ENCODE data around the gene PRR35.

Gene PRR35

DNA sequence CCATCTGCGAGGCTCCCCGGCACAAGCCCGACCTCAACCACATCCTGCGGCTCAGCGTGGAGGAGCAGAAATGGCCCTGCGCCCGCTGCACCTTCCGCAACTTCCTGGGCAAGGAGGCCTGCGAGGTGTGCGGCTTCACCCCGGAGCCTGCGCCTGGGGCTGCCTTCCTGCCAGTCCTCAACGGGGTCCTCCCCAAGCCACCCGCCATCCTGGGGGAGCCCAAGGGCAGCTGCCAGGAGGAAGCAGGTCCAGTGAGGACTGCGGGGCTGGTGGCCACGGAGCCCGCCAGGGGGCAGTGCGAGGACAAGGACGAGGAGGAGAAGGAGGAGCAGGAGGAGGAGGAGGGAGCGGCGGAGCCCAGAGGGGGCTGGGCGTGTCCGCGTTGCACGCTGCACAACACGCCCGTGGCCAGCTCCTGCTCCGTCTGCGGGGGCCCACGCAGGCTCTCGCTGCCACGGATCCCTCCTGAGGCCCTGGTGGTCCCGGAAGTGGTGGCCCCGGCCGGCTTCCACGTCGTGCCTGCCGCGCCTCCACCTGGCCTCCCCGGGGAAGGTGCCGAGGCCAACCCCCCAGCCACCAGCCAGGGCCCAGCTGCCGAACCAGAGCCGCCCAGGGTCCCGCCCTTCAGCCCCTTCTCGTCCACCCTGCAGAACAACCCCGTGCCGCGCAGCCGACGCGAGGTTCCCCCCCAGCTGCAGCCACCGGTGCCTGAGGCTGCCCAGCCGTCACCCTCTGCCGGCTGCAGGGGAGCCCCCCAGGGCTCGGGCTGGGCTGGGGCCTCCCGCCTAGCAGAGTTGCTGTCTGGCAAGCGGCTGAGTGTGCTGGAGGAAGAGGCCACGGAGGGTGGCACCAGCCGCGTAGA, 13.1 kb upstream of the PRR35 start:
- peak; percentile 52 for ATAC-seq (replicated peaks; ENCODE audit: extremely low read depth, poor library complexity, severe bottlenecking)
- no peaks in the 10 kb centered on the region for H3K4me1 Mint-ChIP-seq
- H3K36me3 Mint-ChIP-seq (ENCODE audit: insufficient read depth): peaks cover 10% of the 10 kb centered on the region
- no peak overlapping the region for H3K27ac Mint-ChIP-seq (ENCODE audit: low read depth)
- peak overlapping the region; percentile 11 for H3K4me3 Mint-ChIP-seq
- no peaks in the 10 kb centered on the region for H3K9me3 Mint-ChIP-seq
- no peaks in the 10 kb centered on the region for H3K27me3 Mint-ChIP-seq
- DNase-seq (ENCODE audit: low spot score in 2 of 2): no peak

DNA sequence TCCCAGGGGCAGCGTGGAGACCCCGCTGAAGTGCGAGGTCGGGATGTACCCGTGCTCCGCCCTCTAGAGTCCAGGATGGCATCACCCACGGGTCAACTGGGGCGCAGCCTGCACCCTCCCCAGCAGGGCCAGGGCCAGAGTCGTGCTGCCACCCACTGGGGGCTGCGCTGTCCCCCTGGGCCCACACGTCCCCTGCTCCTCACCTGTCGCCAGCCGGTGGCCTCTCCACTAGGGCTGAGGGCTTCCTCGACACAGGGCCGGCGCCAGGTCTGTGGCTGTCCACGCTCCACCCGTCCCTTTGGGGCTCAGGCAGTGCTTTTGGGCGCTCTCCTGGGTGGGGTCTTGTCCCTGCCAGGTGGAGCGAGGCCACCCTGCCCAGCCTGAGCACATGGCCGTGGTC, 11.6 kb upstream of the PRR35 start:
- H3K27me3 Mint-ChIP-seq: no peaks in the 10 kb centered on the region
- ATAC-seq (replicated peaks; ENCODE audit: extremely low read depth, poor library complexity, severe bottlenecking): no peak
- no peak for DNase-seq (ENCODE audit: low spot score in 2 of 2)
- H3K9me3 Mint-ChIP-seq: no peaks in the 10 kb centered on the region
- peaks cover 11% of the 10 kb centered on the region for H3K36me3 Mint-ChIP-seq (ENCODE audit: insufficient read depth)
- no peaks in the 10 kb centered on the region for H3K4me1 Mint-ChIP-seq
- no peak overlapping the region for H3K27ac Mint-ChIP-seq (ENCODE audit: low read depth)
- no peak overlapping the region for H3K4me3 Mint-ChIP-seq

DNA sequence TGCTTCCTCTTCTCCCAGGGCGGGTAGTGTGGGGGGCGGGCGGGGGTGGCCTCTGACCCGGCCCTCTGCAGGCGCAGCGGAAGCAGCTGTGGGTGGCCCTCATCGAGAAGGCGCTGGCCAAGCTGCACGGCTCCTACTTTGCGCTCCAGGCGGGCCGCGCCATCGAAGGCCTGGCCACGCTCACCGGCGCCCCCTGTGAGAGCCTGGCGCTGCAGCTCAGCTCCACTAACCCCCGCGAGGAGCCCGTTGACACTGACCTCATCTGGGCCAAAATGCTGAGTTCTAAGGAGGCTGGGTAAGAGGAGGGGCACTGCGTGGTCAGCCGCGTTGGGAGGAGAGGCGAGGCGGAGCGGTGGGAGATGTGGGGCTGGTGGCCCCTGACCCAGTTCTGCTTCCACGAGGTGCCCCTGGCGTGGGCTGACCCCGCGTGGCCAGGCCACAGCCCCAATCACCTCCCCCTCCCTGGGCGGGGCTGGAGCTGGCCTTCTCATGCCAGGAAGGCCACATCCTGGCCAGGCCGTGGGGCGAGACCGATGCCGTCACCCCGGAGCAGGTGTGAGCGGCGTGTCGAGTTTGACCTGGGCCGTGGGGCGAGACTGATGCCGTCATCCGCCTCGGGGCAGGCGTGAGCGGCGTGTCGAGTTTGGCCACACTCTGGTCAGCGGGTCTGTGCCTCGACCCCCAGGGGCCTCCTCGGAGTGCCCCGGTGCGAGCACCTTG, 10.5 kb upstream of the PRR35 start:
- H3K27me3 Mint-ChIP-seq: no peaks in the 10 kb centered on the region
- no peak overlapping the region for H3K27ac Mint-ChIP-seq (ENCODE audit: low read depth)
- H3K4me1 Mint-ChIP-seq: no peaks in the 10 kb centered on the region
- DNase-seq (ENCODE audit: low spot score in 2 of 2) (no peak), ATAC-seq (replicated peaks; ENCODE audit: extremely low read depth, poor library complexity, severe bottlenecking) (no peak)
- H3K36me3 Mint-ChIP-seq (ENCODE audit: insufficient read depth): peaks cover 11% of the 10 kb centered on the region
- no peak overlapping the region for H3K4me3 Mint-ChIP-seq
- H3K9me3 Mint-ChIP-seq: no peaks in the 10 kb centered on the region

DNA sequence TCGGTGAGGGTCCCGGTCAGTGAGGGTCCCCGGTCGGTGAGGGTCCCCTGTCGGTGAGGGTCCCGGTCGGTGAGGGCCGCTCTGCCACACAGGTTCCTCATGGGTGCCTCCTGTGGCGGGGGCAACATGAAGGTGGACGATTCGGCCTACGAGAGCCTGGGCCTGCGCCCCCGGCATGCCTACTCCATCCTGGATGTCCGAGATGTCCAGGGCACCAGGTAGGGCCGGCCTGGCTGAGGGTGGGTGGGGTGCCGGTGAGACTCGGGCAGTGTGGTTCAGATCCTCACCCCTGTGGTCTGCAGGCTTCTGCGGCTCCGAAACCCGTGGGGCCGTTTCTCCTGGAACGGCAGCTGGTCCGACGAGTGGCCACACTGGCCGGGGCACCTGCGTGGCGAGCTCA, 9.0 kb upstream of the PRR35 start:
- no peak overlapping the region for H3K27ac Mint-ChIP-seq (ENCODE audit: low read depth)
- H3K9me3 Mint-ChIP-seq: no peaks in the 10 kb centered on the region
- H3K4me1 Mint-ChIP-seq: no peaks in the 10 kb centered on the region
- no peaks in the 10 kb centered on the region for H3K27me3 Mint-ChIP-seq
- no peak overlapping the region for H3K4me3 Mint-ChIP-seq
- DNase-seq (ENCODE audit: low spot score in 2 of 2) (no peak), ATAC-seq (replicated peaks; ENCODE audit: extremely low read depth, poor library complexity, severe bottlenecking) (no peak)
- peaks cover 10% of the 10 kb centered on the region for H3K36me3 Mint-ChIP-seq (ENCODE audit: insufficient read depth)

DNA sequence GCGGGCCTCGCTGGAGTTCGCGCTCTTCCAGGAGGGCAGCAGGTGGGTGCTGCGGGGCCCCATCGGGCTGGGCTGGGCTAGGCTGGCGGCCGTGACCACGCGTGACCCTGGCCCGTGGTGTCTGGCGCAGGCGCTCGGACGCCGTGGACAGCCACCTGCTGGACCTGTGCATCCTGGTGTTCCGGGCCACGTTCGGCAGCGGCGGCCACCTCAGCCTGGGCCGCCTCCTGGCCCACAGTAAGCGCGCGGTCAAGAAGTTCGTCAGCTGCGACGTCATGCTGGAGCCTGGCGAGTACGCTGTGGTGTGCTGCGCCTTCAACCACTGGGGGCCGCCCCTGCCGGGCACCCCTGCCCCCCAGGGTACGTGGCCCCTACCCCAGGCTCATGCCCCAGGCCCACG, 8.0 kb upstream of the PRR35 start:
- Mint-ChIP-seq H3K27ac (ENCODE audit: low read depth) (no peak overlapping the region), H3K9me3 (no peaks in the 10 kb centered on the region), H3K4me3 (no peak overlapping the region), H3K4me1 (no peaks in the 10 kb centered on the region), H3K36me3 (ENCODE audit: insufficient read depth) (peaks cover 10% of the 10 kb centered on the region), H3K27me3 (no peaks in the 10 kb centered on the region)
- no peak for ATAC-seq (replicated peaks; ENCODE audit: extremely low read depth, poor library complexity, severe bottlenecking)
- no peak for DNase-seq (ENCODE audit: low spot score in 2 of 2)

DNA sequence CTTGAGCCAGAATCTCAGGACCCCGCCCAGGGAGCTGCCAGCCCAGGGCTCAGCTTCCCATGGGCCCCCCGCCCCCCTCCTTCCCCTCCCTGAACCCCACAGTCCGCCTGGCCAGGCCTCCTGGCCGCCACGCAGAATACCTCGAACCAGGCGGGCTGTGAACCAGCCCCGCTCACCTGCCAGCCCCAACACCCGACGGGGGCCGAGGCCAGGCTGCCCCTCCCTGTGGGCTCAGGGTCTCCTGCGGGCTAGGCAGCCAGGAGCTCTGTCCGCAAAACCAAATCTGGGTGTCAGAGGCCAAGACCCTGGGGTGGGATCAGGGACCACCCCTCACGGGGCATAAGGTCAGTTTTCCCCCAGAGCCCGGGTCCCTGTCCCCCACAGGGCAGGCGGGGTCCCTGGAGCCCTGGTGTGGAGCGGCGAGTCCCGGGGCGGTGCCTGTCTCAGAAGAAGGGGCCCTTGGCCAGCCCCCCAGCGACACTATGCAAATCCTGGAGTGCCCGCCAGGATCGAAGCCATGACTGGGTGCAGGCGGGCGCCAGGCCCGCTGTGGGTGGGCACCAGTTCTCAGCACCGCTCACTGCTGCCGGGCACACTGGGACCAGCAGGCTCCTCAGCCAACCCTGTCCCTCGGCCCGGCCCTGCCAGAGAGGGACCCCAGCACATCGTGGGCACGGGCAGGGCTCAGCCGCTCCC, 6.4 kb upstream of the PRR35 start:
- H3K4me1 Mint-ChIP-seq: no peaks in the 10 kb centered on the region
- DNase-seq (ENCODE audit: low spot score in 2 of 2) (no peak), ATAC-seq (replicated peaks; ENCODE audit: extremely low read depth, poor library complexity, severe bottlenecking) (no peak)
- peaks cover 9% of the 10 kb centered on the region for H3K27me3 Mint-ChIP-seq
- no peak overlapping the region for H3K27ac Mint-ChIP-seq (ENCODE audit: low read depth)
- no peak overlapping the region for H3K4me3 Mint-ChIP-seq
- H3K9me3 Mint-ChIP-seq: no peaks in the 10 kb centered on the region
- peaks cover 12% of the 10 kb centered on the region for H3K36me3 Mint-ChIP-seq (ENCODE audit: insufficient read depth)

DNA sequence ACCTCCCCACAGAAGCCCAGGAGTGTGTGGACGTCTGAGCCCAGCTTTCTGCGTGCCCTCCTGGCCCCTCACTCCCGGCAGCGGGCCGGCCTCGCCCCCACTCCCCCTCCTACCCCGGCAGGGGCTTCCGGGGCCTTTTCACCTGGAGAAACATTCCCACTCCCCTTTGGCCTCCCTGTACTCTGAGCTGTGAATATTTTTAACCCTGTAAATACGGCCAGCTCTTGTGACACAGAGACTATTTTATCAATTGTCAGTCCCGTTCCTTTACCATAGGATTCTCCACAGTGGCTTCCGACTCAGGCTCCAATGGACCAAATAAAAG, 5.9 kb upstream of the PRR35 start:
- no peak for ATAC-seq (replicated peaks; ENCODE audit: extremely low read depth, poor library complexity, severe bottlenecking)
- Mint-ChIP-seq H3K27ac (ENCODE audit: low read depth) (no peak overlapping the region), H3K4me3 (no peak overlapping the region), H3K27me3 (peaks cover 10% of the 10 kb centered on the region), H3K9me3 (no peaks in the 10 kb centered on the region), H3K36me3 (ENCODE audit: insufficient read depth) (peaks cover 11% of the 10 kb centered on the region), H3K4me1 (no peaks in the 10 kb centered on the region)
- no peak for DNase-seq (ENCODE audit: low spot score in 2 of 2)

DNA sequence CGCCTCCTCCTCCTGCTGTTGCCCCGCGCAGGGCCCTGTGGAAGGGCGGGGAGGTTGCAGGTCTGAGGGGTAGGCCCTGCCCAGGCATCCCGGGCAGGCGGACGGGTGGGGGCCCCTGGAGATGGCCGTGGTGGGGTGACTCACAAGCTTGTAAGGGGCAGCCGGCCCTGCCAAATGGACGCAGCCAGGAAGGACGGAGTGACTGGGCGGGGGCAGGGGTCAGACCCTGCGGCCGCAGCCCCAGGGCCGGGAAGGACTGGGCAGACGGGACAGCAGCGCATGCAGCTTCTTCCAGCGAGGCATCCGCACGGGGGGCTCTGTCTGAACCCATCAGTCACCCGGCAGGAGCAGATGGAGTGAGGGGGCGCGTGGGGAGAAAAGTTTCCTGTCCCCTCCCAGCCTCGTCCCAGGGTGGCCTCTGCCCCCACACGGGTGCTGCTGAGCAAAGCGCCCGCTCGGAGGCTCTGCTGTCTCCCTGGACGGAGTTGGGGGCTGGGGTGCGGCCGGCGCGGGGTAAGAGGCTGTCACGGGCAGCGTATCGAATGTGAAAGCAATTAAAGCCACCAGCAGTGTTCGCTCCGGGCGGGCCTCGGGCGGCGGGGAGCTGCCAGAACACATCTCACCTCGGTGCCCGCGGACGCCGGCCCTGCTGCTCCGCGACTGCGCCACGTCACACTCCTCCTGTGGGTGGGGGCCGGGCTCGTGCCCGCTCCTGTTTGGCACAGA, 5.4 kb upstream of the PRR35 start:
- peaks cover 10% of the 10 kb centered on the region for H3K27me3 Mint-ChIP-seq
- H3K27ac Mint-ChIP-seq (ENCODE audit: low read depth): no peak overlapping the region
- ATAC-seq (replicated peaks; ENCODE audit: extremely low read depth, poor library complexity, severe bottlenecking): no peak
- no peak for DNase-seq (ENCODE audit: low spot score in 2 of 2)
- no peaks in the 10 kb centered on the region for H3K9me3 Mint-ChIP-seq
- peaks cover 9% of the 10 kb centered on the region for H3K36me3 Mint-ChIP-seq (ENCODE audit: insufficient read depth)
- H3K4me1 Mint-ChIP-seq: no peaks in the 10 kb centered on the region
- H3K4me3 Mint-ChIP-seq: no peak overlapping the region

DNA sequence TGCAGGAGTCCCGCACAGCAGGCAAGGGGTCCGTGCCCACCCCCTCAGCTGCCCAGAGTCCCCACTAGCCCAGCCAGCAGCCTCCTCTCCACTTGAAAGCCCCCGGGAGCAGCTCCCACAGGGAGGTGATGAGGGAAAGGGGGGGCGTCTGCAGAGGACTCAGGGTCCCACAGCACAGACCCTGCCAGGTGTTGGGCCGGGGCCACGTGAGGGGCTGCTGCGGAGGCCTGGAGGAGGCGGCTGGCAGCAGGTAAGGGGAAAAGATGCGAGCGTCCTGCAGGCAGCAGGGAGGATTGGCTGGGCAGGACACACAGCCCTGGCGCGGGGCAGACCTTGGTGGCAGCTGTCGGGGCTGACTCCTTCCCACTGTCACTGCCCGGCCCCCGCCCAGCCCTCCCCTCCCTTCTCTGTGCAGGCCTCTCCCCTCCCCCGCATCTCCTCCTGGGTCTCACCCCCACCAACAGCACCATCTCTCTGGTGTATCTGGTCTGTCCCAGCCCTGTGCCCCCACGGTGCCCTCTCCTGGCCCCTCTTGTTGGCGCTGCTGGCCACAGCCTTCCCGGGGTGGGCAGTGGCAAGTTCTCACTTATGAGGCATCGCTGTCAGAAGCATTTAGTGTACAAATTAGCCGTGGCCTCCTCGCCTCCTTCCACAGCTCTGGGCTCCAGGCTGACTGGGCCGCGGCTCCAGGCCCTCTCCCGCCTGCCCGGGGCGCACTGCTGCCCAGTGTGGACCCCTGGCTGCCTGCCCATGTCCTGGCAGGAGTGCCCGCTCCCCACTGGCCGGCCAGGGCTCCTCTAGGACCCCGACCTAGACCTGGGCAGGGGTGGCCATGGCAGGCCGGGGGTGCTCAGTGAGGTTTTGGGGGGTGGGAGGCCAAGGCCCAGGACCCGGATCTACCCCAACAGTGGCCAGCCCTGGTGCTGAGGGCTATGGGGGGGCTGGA, 4.4 kb upstream of the PRR35 start:
- H3K9me3 Mint-ChIP-seq: no peaks in the 10 kb centered on the region
- peaks cover 10% of the 10 kb centered on the region for H3K27me3 Mint-ChIP-seq
- no peak overlapping the region for H3K27ac Mint-ChIP-seq (ENCODE audit: low read depth)
- H3K4me1 Mint-ChIP-seq: no peaks in the 10 kb centered on the region
- ATAC-seq (replicated peaks; ENCODE audit: extremely low read depth, poor library complexity, severe bottlenecking) (no peak), DNase-seq (ENCODE audit: low spot score in 2 of 2) (no peak)
- H3K36me3 Mint-ChIP-seq (ENCODE audit: insufficient read depth): peaks cover 9% of the 10 kb centered on the region
- no peak overlapping the region for H3K4me3 Mint-ChIP-seq

DNA sequence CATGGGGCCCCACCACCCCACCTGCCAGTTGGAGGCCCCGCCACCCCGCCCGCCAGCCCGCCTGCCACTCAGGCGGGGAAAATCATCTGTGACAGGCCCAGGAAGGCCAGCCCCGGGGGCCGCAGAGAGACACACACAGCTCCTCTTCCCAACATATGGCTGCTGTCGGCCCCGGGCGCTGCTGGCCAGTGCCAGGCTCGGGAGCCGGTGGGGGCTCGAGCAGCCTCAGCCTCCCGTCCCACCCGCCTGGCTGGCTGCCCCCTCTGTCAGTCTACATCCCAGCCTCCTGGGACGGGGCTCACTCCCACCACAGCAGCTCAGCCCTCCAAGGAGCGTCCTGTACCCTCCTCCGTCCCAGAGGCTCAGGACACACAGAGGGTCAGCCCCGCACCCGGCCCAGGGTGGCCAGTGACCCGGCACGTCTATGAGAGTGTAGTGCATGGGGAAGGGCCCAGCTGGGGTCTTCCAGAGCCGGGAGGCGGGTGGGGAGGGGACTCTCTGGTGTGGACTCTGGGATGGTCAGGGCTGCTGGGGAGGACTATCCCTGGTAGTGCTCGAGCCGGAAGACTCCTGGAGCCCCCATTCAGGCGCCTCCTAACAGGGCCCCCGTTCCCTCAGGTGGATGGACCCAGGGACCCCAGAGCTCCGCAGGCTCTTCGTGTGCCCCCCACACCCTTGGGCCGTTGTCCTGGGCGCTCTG, 3.6 kb upstream of the PRR35 start:
- H3K27ac Mint-ChIP-seq (ENCODE audit: low read depth): no peak overlapping the region
- DNase-seq (ENCODE audit: low spot score in 2 of 2) (no peak), ATAC-seq (replicated peaks; ENCODE audit: extremely low read depth, poor library complexity, severe bottlenecking) (no peak)
- no peaks in the 10 kb centered on the region for H3K9me3 Mint-ChIP-seq
- H3K4me1 Mint-ChIP-seq: no peaks in the 10 kb centered on the region
- peaks cover 10% of the 10 kb centered on the region for H3K27me3 Mint-ChIP-seq
- H3K36me3 Mint-ChIP-seq (ENCODE audit: insufficient read depth): peaks cover 7% of the 10 kb centered on the region
- no peak overlapping the region for H3K4me3 Mint-ChIP-seq

DNA sequence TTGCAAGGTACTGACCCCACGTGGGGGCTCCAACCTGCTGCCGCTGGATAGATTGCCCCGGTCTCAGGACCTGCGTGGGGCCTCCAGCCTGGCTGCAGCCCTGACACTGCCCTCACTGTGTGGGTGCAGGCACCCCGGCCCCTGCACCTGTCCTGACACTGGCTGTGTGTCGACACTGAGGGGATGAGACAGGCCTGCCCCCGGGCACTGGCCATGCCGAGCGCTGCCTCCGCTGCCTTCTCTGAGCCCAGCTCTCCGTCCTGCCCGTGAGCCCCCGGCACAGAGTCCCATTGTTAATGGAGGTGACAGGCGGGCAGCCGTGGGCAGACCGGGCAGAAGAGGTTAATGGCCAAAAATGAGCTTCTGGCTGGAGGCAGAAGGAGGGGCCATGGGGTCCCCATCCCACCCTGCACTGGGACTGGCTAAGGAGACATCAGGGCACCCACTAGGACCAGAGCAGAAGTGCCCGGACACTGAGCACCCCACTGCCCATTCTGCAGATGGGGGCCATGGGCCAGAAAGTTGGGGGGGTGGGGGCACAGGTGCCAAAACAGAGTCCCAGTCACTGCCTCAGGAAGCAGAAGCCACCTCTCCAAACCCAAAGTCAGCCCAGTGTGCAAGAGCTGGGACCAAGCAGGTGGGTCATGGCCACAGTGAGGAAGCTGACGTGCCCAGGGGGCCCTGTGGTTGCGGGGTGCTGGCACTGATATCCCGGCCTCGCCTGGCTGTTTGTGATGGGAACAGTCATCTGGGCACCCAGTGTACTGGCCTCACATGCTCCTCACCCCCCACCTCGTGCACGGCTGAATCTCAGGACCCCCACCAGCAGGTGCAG, 2.5 kb upstream of the PRR35 start:
- ATAC-seq (replicated peaks; ENCODE audit: extremely low read depth, poor library complexity, severe bottlenecking): no peak
- H3K9me3 Mint-ChIP-seq: no peaks in the 10 kb centered on the region
- H3K27me3 Mint-ChIP-seq: peaks cover 10% of the 10 kb centered on the region
- no peak for DNase-seq (ENCODE audit: low spot score in 2 of 2)
- no peaks in the 10 kb centered on the region for H3K4me1 Mint-ChIP-seq
- H3K36me3 Mint-ChIP-seq (ENCODE audit: insufficient read depth): peaks cover 7% of the 10 kb centered on the region
- no peak overlapping the region for H3K4me3 Mint-ChIP-seq
- H3K27ac Mint-ChIP-seq (ENCODE audit: low read depth): no peak overlapping the region
